ENCODE results near the gene DNAJA4. TPM values are rescaled to one million over a fixed set of nuclear protein-coding genes. Genes with fewer than 3 reads are reported as not detected.

DNAJA4 gene
- total and polyA plus RNA-seq, 2 of the 13 experiments (the other 11 are each of a cell fraction or from before 2014, with no cell fraction given) = not detected

DNA sequence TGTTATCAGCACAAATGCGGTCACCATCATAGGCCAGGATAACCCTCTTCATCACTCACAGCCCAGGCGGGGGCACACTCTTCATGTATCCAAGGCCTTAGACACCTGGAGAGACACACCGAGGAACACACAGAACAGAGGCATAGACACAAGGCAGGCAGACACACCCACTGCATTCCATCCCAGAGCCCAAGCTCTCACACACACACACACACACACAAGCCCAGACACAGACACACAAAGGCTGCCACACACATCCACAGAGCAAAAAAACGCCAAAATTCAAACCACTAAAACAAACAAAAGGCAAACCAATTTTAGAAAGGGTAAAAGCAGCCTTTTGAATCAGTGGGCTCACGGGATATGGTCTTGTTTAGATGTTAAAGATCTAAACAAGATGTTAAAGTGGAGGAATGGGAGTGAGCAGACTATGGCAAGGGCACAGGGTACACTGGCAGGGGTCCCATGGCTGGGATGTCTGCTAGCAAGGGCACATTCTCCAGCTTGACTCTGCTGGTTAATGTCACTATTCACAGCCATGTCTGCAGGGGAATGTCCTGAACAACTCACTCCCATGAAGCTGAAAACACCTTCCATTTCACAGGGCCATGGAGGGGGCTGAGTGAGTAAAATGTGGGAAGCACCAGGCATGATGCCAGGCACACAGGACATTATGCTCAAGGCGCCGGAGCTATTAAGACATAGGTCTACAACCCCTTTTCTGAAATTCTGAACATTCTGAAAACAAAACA, 60.9 kb downstream of the DNAJA4 start:
- CTCF ChIA-PET (ENCODE audit: low intra/inter-chr PET ratio, low total read pairs) = no interaction called here
- BruUV-seq (replicated peaks) = no TSS peak
- no peak for FAIRE-seq

More for the DNA sequence above, 60.9 kb downstream of the DNAJA4 start:
- no peak overlapping the region for H3K4me2 ChIP-seq (ENCODE audit: low read depth, low read length)
- H3K9me3 ChIP-seq (ENCODE audit: low read length) = no peaks in the 10 kb centered on the region
- WGBS (ENCODE audit: low lambda C conversion rate) = 26% methylated on average over 4 of the region's 7 CpGs
- DNase-seq (ENCODE audit: low spot score) (no peak), ATAC-seq (no peak)
- in situ Hi-C loops (cut with HindIII; ENCODE audit: extremely low pct_ligation_motif_present, low pct_unique_long_range_greater_than_20kb) = no loop called here
- H3K36me3 ChIP-seq (replicated peaks in 1 of 2; ENCODE audit: control insufficient read depth in 1 of 2, insufficient read depth in 2 of 2, low read length in 2 of 2) = no peaks in the 10 kb centered on the region
- no peaks in the 10 kb centered on the region for H3K79me2 ChIP-seq (ENCODE audit: insufficient read depth, low read length)
- H3K4me3 ChIP-seq (replicated peaks in 1 of 3; ENCODE audit: insufficient read depth in 1 of 3, low read depth in 2 of 3, low read length in 3 of 3) = no peak overlapping the region
- 0 out of 2 replicates have a peak, but pooled peaks cover 6% of the 10 kb centered on the region for H3K4me1 ChIP-seq (ENCODE audit: insufficient read depth, low read length)
- no peak overlapping the region for H2AFZ ChIP-seq (ENCODE audit: low read length)
- H3K9ac ChIP-seq (ENCODE audit: insufficient read depth, low read depth, low read length) = no peak overlapping the region
- TF ChIP-seq SP140L (CRISPR knock-in tag; IDR thresholded peaks at IDR 0.05; ENCODE audit: borderline replicate concordance) = no peak
- TF ChIP-seq AHR (CRISPR knock-in tag; IDR thresholded peaks at IDR 0.05) = no peak
- TF ChIP-seq STAG1 (CRISPR knock-in tag; IDR thresholded peaks at IDR 0.05) = peak; percentile 29
- TF ChIP-seq, protein P1, sequence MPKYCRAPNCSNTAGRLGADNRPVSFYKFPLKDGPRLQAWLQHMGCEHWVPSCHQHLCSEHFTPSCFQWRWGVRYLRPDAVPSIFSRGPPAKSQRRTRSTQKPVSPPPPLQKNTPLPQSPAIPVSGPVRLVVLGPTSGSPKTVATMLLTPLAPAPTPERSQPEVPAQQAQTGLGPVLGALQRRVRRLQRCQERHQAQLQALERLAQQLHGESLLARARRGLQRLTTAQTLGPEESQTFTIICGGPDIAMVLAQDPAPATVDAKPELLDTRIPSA (CRISPR knock-in tag; IDR thresholded peaks at IDR 0.05; ENCODE audit: borderline replicate concordance) = no peak
- TF ChIP-seq RNF2 (conservative IDR thresholded peaks at IDR 0.05; ENCODE audit: low read depth) = no peak
- TF ChIP-seq, protein P2, sequence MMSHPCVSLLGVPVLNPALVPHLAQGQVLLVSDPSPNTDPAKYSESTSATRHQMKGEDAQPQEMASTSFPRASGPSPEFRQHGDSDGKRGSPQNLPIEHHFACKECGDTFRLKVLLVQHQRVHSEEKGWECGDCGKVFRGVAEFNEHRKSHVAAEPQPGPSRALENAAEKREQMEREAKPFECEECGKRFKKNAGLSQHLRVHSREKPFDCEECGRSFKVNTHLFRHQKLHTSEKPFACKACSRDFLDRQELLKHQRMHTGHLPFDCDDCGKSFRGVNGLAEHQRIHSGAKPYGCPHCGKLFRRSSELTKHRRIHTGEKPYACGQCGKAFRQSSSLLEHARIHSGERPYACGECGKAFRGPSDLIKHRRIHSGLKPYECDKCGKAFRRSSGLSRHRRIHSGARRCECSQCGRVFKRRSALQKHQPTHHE (CRISPR knock-in tag; IDR thresholded peaks at IDR 0.05; ENCODE audit: borderline replicate concordance) = no peak
- TF ChIP-seq, protein P3, sequence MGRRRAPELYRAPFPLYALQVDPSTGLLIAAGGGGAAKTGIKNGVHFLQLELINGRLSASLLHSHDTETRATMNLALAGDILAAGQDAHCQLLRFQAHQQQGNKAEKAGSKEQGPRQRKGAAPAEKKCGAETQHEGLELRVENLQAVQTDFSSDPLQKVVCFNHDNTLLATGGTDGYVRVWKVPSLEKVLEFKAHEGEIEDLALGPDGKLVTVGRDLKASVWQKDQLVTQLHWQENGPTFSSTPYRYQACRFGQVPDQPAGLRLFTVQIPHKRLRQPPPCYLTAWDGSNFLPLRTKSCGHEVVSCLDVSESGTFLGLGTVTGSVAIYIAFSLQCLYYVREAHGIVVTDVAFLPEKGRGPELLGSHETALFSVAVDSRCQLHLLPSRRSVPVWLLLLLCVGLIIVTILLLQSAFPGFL (CRISPR knock-in tag; IDR thresholded peaks at IDR 0.05) = no peak
- TF ChIP-seq, protein P4, sequence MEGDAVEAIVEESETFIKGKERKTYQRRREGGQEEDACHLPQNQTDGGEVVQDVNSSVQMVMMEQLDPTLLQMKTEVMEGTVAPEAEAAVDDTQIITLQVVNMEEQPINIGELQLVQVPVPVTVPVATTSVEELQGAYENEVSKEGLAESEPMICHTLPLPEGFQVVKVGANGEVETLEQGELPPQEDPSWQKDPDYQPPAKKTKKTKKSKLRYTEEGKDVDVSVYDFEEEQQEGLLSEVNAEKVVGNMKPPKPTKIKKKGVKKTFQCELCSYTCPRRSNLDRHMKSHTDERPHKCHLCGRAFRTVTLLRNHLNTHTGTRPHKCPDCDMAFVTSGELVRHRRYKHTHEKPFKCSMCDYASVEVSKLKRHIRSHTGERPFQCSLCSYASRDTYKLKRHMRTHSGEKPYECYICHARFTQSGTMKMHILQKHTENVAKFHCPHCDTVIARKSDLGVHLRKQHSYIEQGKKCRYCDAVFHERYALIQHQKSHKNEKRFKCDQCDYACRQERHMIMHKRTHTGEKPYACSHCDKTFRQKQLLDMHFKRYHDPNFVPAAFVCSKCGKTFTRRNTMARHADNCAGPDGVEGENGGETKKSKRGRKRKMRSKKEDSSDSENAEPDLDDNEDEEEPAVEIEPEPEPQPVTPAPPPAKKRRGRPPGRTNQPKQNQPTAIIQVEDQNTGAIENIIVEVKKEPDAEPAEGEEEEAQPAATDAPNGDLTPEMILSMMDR (CRISPR knock-in tag; IDR thresholded peaks at IDR 0.05) = peak; percentile 24; the same call in 1 of the 2 replicates
- no peak for TF ChIP-seq SNAI1 (CRISPR knock-in tag; IDR thresholded peaks at IDR 0.05; ENCODE audit: borderline replicate concordance)
- TF ChIP-seq NFKBIZ (CRISPR knock-in tag; IDR thresholded peaks at IDR 0.05) = no peak
- TF ChIP-seq, protein P5, sequence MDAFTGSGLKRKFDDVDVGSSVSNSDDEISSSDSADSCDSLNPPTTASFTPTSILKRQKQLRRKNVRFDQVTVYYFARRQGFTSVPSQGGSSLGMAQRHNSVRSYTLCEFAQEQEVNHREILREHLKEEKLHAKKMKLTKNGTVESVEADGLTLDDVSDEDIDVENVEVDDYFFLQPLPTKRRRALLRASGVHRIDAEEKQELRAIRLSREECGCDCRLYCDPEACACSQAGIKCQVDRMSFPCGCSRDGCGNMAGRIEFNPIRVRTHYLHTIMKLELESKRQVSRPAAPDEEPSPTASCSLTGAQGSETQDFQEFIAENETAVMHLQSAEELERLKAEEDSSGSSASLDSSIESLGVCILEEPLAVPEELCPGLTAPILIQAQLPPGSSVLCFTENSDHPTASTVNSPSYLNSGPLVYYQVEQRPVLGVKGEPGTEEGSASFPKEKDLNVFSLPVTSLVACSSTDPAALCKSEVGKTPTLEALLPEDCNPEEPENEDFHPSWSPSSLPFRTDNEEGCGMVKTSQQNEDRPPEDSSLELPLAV (CRISPR knock-in tag; conservative IDR thresholded peaks at IDR 0.05; ENCODE audit: low read depth) = no peak
- TF ChIP-seq, protein P6, sequence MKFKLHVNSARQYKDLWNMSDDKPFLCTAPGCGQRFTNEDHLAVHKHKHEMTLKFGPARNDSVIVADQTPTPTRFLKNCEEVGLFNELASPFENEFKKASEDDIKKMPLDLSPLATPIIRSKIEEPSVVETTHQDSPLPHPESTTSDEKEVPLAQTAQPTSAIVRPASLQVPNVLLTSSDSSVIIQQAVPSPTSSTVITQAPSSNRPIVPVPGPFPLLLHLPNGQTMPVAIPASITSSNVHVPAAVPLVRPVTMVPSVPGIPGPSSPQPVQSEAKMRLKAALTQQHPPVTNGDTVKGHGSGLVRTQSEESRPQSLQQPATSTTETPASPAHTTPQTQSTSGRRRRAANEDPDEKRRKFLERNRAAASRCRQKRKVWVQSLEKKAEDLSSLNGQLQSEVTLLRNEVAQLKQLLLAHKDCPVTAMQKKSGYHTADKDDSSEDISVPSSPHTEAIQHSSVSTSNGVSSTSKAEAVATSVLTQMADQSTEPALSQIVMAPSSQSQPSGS (CRISPR knock-in tag; IDR thresholded peaks at IDR 0.05) = no peak
- intact Hi-C loops (cut with micrococcal nuclease; ENCODE audit: unreplicated experiment) = no loop called here
- POLR2A ChIA-PET = no interaction called here
- no peaks in the 10 kb centered on the region for H4K20me1 ChIP-seq (ENCODE audit: insufficient read depth, low read length)
- H3K27ac ChIP-seq (ENCODE audit: extremely low read length, insufficient read depth, low read length) = no peak overlapping the region
- H3K27me3 ChIP-seq (ENCODE audit: control insufficient read depth in 1 of 2, insufficient read depth in 2 of 2, low read length in 2 of 2) = peaks cover 2 to 16% of the 10 kb centered on the region in 2 experiments; a peak in 2 of 5 replicates

Data from HepG2 (cell line).